Measurements from ENCODE around the gene FBXL14. TPM values are rescaled to one million over a fixed set of nuclear protein-coding genes. Genes with fewer than 3 reads are reported as not detected.

FBXL14 gene
- total RNA-seq, 6 donors from 2014 or later: 8.5 to 22.0 (median 14.4) TPM

- TF ChIP-seq POLR2A (IDR thresholded peaks at IDR 0.05): no peak
- TF ChIP-seq, protein P1, sequence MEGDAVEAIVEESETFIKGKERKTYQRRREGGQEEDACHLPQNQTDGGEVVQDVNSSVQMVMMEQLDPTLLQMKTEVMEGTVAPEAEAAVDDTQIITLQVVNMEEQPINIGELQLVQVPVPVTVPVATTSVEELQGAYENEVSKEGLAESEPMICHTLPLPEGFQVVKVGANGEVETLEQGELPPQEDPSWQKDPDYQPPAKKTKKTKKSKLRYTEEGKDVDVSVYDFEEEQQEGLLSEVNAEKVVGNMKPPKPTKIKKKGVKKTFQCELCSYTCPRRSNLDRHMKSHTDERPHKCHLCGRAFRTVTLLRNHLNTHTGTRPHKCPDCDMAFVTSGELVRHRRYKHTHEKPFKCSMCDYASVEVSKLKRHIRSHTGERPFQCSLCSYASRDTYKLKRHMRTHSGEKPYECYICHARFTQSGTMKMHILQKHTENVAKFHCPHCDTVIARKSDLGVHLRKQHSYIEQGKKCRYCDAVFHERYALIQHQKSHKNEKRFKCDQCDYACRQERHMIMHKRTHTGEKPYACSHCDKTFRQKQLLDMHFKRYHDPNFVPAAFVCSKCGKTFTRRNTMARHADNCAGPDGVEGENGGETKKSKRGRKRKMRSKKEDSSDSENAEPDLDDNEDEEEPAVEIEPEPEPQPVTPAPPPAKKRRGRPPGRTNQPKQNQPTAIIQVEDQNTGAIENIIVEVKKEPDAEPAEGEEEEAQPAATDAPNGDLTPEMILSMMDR (IDR thresholded peaks at IDR 0.05): no peak
- TF ChIP-seq EP300 (IDR thresholded peaks at IDR 0.05): no peak
- no peak for TF ChIP-seq POLR2AphosphoS5 (IDR thresholded peaks at IDR 0.05)
- peaks cover 22 to 35% (median 28%) of the 10 kb centered on the region in 4 donors for H3K4me1 ChIP-seq
- no peak overlapping the region for H3K4me3 ChIP-seq
- no peak for DNase-seq
- ATAC-seq (ENCODE audit: low FRiP score in 2 of 2): no peak
- H3K27ac ChIP-seq: no peak overlapping the region
- 94 to 99% methylated on average over 3 of the region's 3 CpGs for whole genome bisulfite sequencing, 2 donors
- no peaks in the 10 kb centered on the region for H3K36me3 ChIP-seq
- no peaks in the 10 kb centered on the region for H3K9me3 ChIP-seq
- no peaks in the 10 kb centered on the region for H3K27me3 ChIP-seq
These were observed 13.9 kb downstream of the FBXL14 start for GRCh38 chr12:1580526-1580925.

DNA sequence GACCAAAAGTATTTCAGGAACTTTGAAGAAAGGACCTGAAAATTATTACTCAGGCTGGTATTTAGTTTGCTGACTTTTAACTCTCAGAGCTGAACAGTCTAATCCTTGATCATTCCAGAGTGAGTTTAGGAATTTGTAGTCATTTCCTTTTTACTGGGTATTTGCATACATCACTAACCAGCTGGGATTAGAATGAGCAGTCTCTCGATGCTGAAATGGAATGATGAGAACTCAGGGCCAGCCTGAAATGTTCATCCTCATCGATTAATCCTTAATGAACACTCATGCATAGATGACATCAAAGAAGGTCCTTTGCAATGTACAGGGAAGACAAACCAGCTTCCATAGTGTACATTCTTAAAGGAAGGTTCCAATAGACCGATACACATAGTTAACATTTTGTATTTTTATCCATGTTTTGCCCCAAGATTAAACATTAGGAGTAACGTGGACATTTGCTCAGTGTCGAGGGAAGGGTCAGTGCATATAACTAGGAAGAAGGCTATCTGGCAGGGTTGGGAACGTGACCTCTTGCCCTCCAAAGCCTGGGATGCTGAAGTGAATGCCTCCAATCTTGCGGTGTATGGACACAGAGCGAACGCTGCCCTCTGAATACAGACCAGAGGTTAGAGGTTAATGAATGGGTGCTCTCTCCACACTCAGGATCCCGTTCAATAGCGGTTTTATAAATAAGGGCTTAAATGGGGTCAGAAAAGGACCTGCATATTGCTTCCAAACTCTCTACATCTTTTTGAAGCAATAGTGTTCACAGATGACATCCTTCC, 14.5 kb downstream of the FBXL14 start:
- H3K4me1 ChIP-seq: peaks cover 29 to 38% (median 32%) of the 10 kb centered on the region in 4 donors
- no peak for DNase-seq
- TF ChIP-seq POLR2A (IDR thresholded peaks at IDR 0.05) (no peak), EP300 (IDR thresholded peaks at IDR 0.05) (no peak), POLR2AphosphoS5 (IDR thresholded peaks at IDR 0.05) (no peak)
- TF ChIP-seq, protein P1 (IDR thresholded peaks at IDR 0.05): no peak
- ATAC-seq (ENCODE audit: low FRiP score in 2 of 2): no peak
- no peak overlapping the region for H3K27ac ChIP-seq
- H3K36me3 ChIP-seq: no peaks in the 10 kb centered on the region
- 88 to 93% methylated on average over 11 of the region's 11 CpGs for WGBS, 2 donors
- H3K9me3 ChIP-seq: no peaks in the 10 kb centered on the region
- no peak overlapping the region for H3K4me3 ChIP-seq
- H3K27me3 ChIP-seq: no peaks in the 10 kb centered on the region

- DNase-seq: no peak
- peak; percentile 15 to 55 for ATAC-seq (ENCODE audit: low FRiP score in 2 of 2)
- peaks cover 20 to 22% (median 21%) of the 10 kb centered on the region in 4 donors for H3K4me1 ChIP-seq
- H3K36me3 ChIP-seq: no peaks in the 10 kb centered on the region
- peak overlapping the region in 3 of 4 donors; percentile 6 to 14 (median 11) for H3K4me3 ChIP-seq
- no peaks in the 10 kb centered on the region for H3K27me3 ChIP-seq
- TF ChIP-seq, protein P1 (IDR thresholded peaks at IDR 0.05): no peak
- TF ChIP-seq EP300 (IDR thresholded peaks at IDR 0.05) (no peak), POLR2A (IDR thresholded peaks at IDR 0.05) (no peak), POLR2AphosphoS5 (IDR thresholded peaks at IDR 0.05) (no peak)
- 47 to 57% methylated on average over 21 of the region's 21 CpGs for WGBS, 2 donors
- no peaks in the 10 kb centered on the region for H3K9me3 ChIP-seq
- H3K27ac ChIP-seq: peak overlapping the region; percentile 16 to 71 (median 44)
These were observed 17.8 kb downstream of the FBXL14 start for GRCh38 chr12:1576410-1577241.

- TF ChIP-seq POLR2AphosphoS5 (IDR thresholded peaks at IDR 0.05): no peak
- no peak for TF ChIP-seq POLR2A (IDR thresholded peaks at IDR 0.05)
- TF ChIP-seq EP300 (IDR thresholded peaks at IDR 0.05): no peak
- TF ChIP-seq, protein P1 (IDR thresholded peaks at IDR 0.05): no peak
- Histone ChIP-seq H3K27me3 (no peaks in the 10 kb centered on the region), H3K27ac (peak overlapping the region; percentile 16 to 71 (median 44)), H3K4me3 (peak overlapping the region in 1 of 4 donors; percentile 11), H3K36me3 (no peaks in the 10 kb centered on the region), H3K9me3 (no peaks in the 10 kb centered on the region), H3K4me1 (peaks cover 15 to 20% (median 17%) of the 10 kb centered on the region in 4 donors)
- ATAC-seq (ENCODE audit: low FRiP score in 2 of 2) (peak; percentile 15 to 32), DNase-seq (peak in 1 of 2 donors; percentile 48)
- 34 to 46% methylated on average over 23 of the region's 23 CpGs for WGBS, 2 donors
These were observed 18.7 kb downstream of the FBXL14 start for GRCh38 chr12:1575408-1576401.

All from upper lobe of left lung (tissue), 6 donors.